K562 (cell line): ENCODE measurements around the gene TNIK. TPM values are rescaled to one million over a fixed set of nuclear protein-coding genes. Genes with fewer than 3 reads are reported as not detected.
A peak's percentile ranks its signal among the peaks of the same experiment; 100 is the strongest.

Source experiments
- BMI1 ChIP-seq: fragments of 150-350 bp; IDR thresholded peaks from 2 replicates; pipeline ENCODE4 v1.6.1; 2014; ENCODE audit warnings: low read length
- CHCHD3 ChIP-seq: fragments of 250-450 bp; sonication (Bioruptor Pico); IDR thresholded peaks from 2 replicates; pipeline ENCODE4 v2.1.2; 2022; ENCODE audit warnings: mild to moderate bottlenecking
- CREB3 ChIP-seq: fragments of 450-650 bp; conservative IDR thresholded peaks from 2 replicates; pipeline ENCODE4 v1.6.1; 2016; ENCODE audit warnings: missing genetic modification characterization, low read depth, mild to moderate bottlenecking, missing compliant biosample characterization, moderate library complexity
- MYNN ChIP-seq, 2 experiments: sonication (generic); formaldehyde crosslinking in 1 of 2; IDR thresholded peaks; 2 replicates each; pipeline versions ENCODE4 v1.5.0 to v1.6.1; 2016 to 2020; ENCODE audit warnings: antibody characterized with exemption in 1 of 2, missing genetic modification reagents in 1 of 2
- PHF8 ChIP-seq: fragments of 200-600 bp; sonication (generic); IDR thresholded peaks from 2 replicates; pipeline ENCODE4 v1.6.1; 2012; ENCODE audit warnings: mixed run types, mild to moderate bottlenecking, inconsistent platforms, low read length, moderate library complexity, borderline replicate concordance
- RBFOX2 ChIP-seq: fragments of 200-400 bp; formaldehyde crosslinking; IDR thresholded peaks from 2 replicates; pipeline ENCODE4 v1.6.1; 2017; ENCODE audit warnings: low read depth, mild to moderate bottlenecking, low read length, moderate library complexity
- RREB1 ChIP-seq: fragments of 250-450 bp; sonication (Bioruptor Pico); IDR thresholded peaks from 2 replicates; pipeline ENCODE4 v1.4.0; 2020
- SLC30A9 ChIP-seq: fragments of 250-450 bp; sonication (Bioruptor Pico); IDR thresholded peaks from 2 replicates; pipeline ENCODE4 v1.8.0; 2022; ENCODE audit warnings: mild to moderate bottlenecking, moderate library complexity
- TBL1XR1 ChIP-seq, 2 experiments: IDR thresholded peaks; 2 replicates each; pipeline ENCODE4 v1.6.1; 2012; ENCODE audit warnings: improper control_type of control experiment in 2 of 2, low read length in 2 of 2, mild to moderate bottlenecking in 1 of 2
- THAP7 ChIP-seq: fragments of 250-450 bp; sonication (Bioruptor Pico); IDR thresholded peaks from 2 replicates; pipeline ENCODE4 v1.5.0; 2021
- YY1 ChIP-seq, 3 experiments: IDR thresholded peaks; 2 replicates each; pipeline ENCODE4 v1.6.1; 2011; ENCODE audit warnings: low read length in 2 of 3, mild to moderate bottlenecking in 2 of 3, moderate library complexity in 2 of 3, borderline replicate concordance in 1 of 3, control low read depth in 1 of 3, low read depth in 1 of 3; ENCODE audit not compliant: insufficient read depth in 3 of 3, insufficient replicate concordance in 2 of 3, control insufficient read depth in 1 of 3, insufficient read length in 1 of 3; ENCODE audit errors: extremely low read depth in 1 of 3
- ZFX ChIP-seq: sonication (generic); formaldehyde crosslinking; IDR thresholded peaks from 2 replicates; pipeline ENCODE4 v1.8.0; 2022; ENCODE audit warnings: mild to moderate bottlenecking, missing genetic modification reagents, moderate library complexity
- ZNF311 ChIP-seq: fragments of 250-450 bp; sonication (Bioruptor Pico); IDR thresholded peaks from 2 replicates; pipeline ENCODE4 v1.4.0; 2020; ENCODE audit warnings: mild to moderate bottlenecking, moderate library complexity
- ZNF583 ChIP-seq: fragments of 250-450 bp; sonication (Bioruptor Pico); IDR thresholded peaks from 2 replicates; pipeline ENCODE4 v1.4.0; 2020
- ZNF584 ChIP-seq: fragments of 200-800 bp; sonication (Bioruptor generic); IDR thresholded peaks from 2 replicates; pipeline ENCODE4 v1.6.1; 2016; ENCODE audit warnings: low read depth, mild to moderate bottlenecking, missing genetic modification characterization, missing compliant biosample characterization
- ZNF586 ChIP-seq: fragments of 450-650 bp; formaldehyde crosslinking; conservative IDR thresholded peaks from 2 replicates; pipeline ENCODE4 v1.4.0; 2020; ENCODE audit warnings: mild to moderate bottlenecking, moderate library complexity
- ZNF740 ChIP-seq, 3 experiments: fragments of 200-800 bp in 1 of 3; sonication (Bioruptor generic) in 1 of 3; sonication (generic) in 1 of 3; formaldehyde crosslinking in 1 of 3; IDR thresholded peaks; 2 replicates each; pipeline versions ENCODE4 v1.6.1 to v1.8.0; 2016 to 2022; ENCODE audit warnings: mild to moderate bottlenecking in 2 of 3, missing compliant biosample characterization in 2 of 3, missing genetic modification characterization in 2 of 3, missing genetic modification reagents in 1 of 3
- polyA plus RNA-seq, 8 experiments: library from polyadenylated mRNA; depleted of rRNA in 4 of 8; stranded (reverse) in 5 of 8; unstranded in 3 of 8; fragments of >200 nt; fragmentation: Nextera tagmentation in 2 of 8; fragmentation: Illumina TruSeq in 1 of 8; extraction: Ambion mirVana in 2 of 8; extraction: Trizol in 1 of 8; gene quantifications; 2 replicates each; pipeline versions ENCODE4 v1.2.1 to v1.2.3, GENCODE V29; 2011 to 2014; ENCODE audit warnings: inconsistent platforms in 1 of 8, missing spikeins in 1 of 8
- total RNA-seq, 7 experiments: library from RNA; depleted of rRNA in 6 of 7; stranded (reverse); fragments of >200 nt in 6 of 7; fragmentation: Illumina TruSeq in 2 of 7; extraction: Trizol in 2 of 7; gene quantifications; 2 replicates each; pipeline versions ENCODE4 v1.2.1 to v1.2.3, GENCODE V29; 2011 to 2021; ENCODE audit warnings: low replicate concordance in 1 of 7

The TNIK gene
- total and polyA plus RNA-seq, 9 of the 15 experiments (the other 6 are each of a cell fraction or from before 2014, with no cell fraction given), result 6.6 to 39.0 (median 24.7) TPM

GRCh38 chr3:171192176-171192854 is 267.9 kb downstream of the TNIK start (continued):
- TF ChIP-seq RREB1 (peak; percentile 30; the same call in 1 of the 2 replicates), TBL1XR1 (IDR thresholded peaks at IDR 0.05; ENCODE audit: low read length in 2 of 2) (peak in 1 of 2 experiments; percentile 88; a peak in 2 of 4 replicates), ZNF583 (CRISPR knock-in tag) (0 out of 2 replicates have a peak, but pooled peaks have one; percentile 13), YY1 (IDR thresholded peaks at IDR 0.05; ENCODE audit: borderline replicate concordance in 1 of 3, control insufficient read depth in 1 of 3, extremely low read depth in 1 of 3, insufficient read depth in 3 of 3, insufficient read length in 1 of 3, insufficient replicate concordance in 2 of 3, low read depth in 1 of 3, low read length in 2 of 3) (no peak), CHCHD3 (CRISPR knock-in tag) (no peak), BMI1 (no peak), SLC30A9 (CRISPR knock-in tag) (no peak), ZNF584 (CRISPR knock-in tag) (no peak), THAP7 (no peak), PHF8 (no peak), ZNF586 (no peak), ZNF311 (CRISPR knock-in tag) (no peak), RBFOX2 (no peak), ZFX (no peak), MYNN (IDR thresholded peaks at IDR 0.05) (no peak), MYNN (CRISPR knock-in tag; IDR thresholded peaks at IDR 0.05) (no peak), ZNF740 (CRISPR knock-in tag; IDR thresholded peaks at IDR 0.05) (no peak), ZNF740 (tag; IDR thresholded peaks at IDR 0.05) (no peak), CREB3 (tag) (no peak; the same call in 1 of the 2 replicates)
